Astrocyte (in vitro differentiated cells and primary cell): Measurements from ENCODE around the gene CFAP68. TPM values are rescaled to one million over a fixed set of nuclear protein-coding genes. Genes with fewer than 3 reads are reported as not detected.

Source experiments
- DNase-seq: peaks from one replicate; pipeline ENCODE4 v3.0.0-alpha.2; 2010; ENCODE audit warnings: low read depth
- FAIRE-seq: peaks from 2 replicates; lab custom pipeline; 2011; peaks lifted over from hg19 to GRCh38; lab: Jason Lieb, UNC
- H2AFZ ChIP-seq: 2 replicates; pipeline ENCODE4 v1.6.0; 2012; ENCODE audit warnings: low read depth, low read length, inconsistent platforms
- H3K27ac ChIP-seq: 2 replicates; pipeline ENCODE4 v1.5.1; 2011; ENCODE audit warnings: low read depth, low read length, inconsistent platforms
- H3K27me3 ChIP-seq: 2 replicates; pipeline ENCODE4 v1.6.0; 2011; ENCODE audit warnings: low read length, inconsistent platforms; ENCODE audit not compliant: insufficient read depth
- H3K36me3 ChIP-seq: 2 replicates; pipeline ENCODE4 v1.5.1; 2011; ENCODE audit warnings: low read length, inconsistent platforms; ENCODE audit not compliant: insufficient read depth
- H3K4me1 ChIP-seq: 2 replicates; pipeline ENCODE4 v1.5.1; 2011; ENCODE audit warnings: low read length, inconsistent platforms; ENCODE audit not compliant: insufficient read depth
- H3K4me2 ChIP-seq: 2 replicates; pipeline ENCODE4 v1.6.0; 2012; ENCODE audit warnings: low read length, inconsistent platforms
- H3K4me3 ChIP-seq: 2 replicates; pipeline ENCODE4 v1.5.1; 2011; ENCODE audit warnings: low read depth, mild to moderate bottlenecking, low read length, inconsistent platforms; ENCODE audit not compliant: insufficient read depth
- H3K79me2 ChIP-seq: 2 replicates; pipeline ENCODE4 v1.6.0; 2012; ENCODE audit warnings: mild to moderate bottlenecking, low read length, inconsistent platforms; ENCODE audit not compliant: insufficient read depth
- H3K9ac ChIP-seq: 2 replicates; pipeline ENCODE4 v1.6.0; 2012; ENCODE audit warnings: mild to moderate bottlenecking, low read length, inconsistent platforms
- H3K9me3 ChIP-seq: 2 replicates; pipeline ENCODE4 v1.5.1; 2012; ENCODE audit warnings: low read depth, mild to moderate bottlenecking, low read length, inconsistent platforms; ENCODE audit not compliant: insufficient read depth
- H4K20me1 ChIP-seq: 2 replicates; pipeline ENCODE4 v1.6.0; 2012; ENCODE audit warnings: low read length, inconsistent platforms; ENCODE audit not compliant: insufficient read depth
- H3K27ac Mint-ChIP-seq: one replicate; pipeline ENCODE4 v1.8.0; 2021; ENCODE audit warnings: mild to moderate bottlenecking, mixed read lengths; ENCODE audit not compliant: unreplicated experiment
- H3K27me3 Mint-ChIP-seq: one replicate; pipeline ENCODE4 v1.8.0; 2021; ENCODE audit warnings: low read depth, mixed read lengths; ENCODE audit not compliant: unreplicated experiment
- H3K36me3 Mint-ChIP-seq: one replicate; pipeline ENCODE4 v1.8.0; 2021; ENCODE audit warnings: low read depth, mixed read lengths; ENCODE audit not compliant: unreplicated experiment
- H3K4me1 Mint-ChIP-seq: one replicate; pipeline ENCODE4 v1.8.0; 2021; ENCODE audit warnings: low read depth, mixed read lengths; ENCODE audit not compliant: unreplicated experiment
- H3K4me3 Mint-ChIP-seq: one replicate; pipeline ENCODE4 v1.8.0; 2021; ENCODE audit warnings: mild to moderate bottlenecking, moderate library complexity, mixed read lengths; ENCODE audit not compliant: unreplicated experiment
- H3K9me3 Mint-ChIP-seq: one replicate; pipeline ENCODE4 v1.8.0; 2021; ENCODE audit warnings: mild to moderate bottlenecking, mixed read lengths; ENCODE audit not compliant: unreplicated experiment
- CTCF ChIP-seq: IDR thresholded peaks from 2 replicates; pipeline ENCODE4 v1.5.1; 2011; ENCODE audit warnings: low read depth, mild to moderate bottlenecking, inconsistent platforms, low read length, moderate library complexity; ENCODE audit not compliant: insufficient read depth
- EZH2 ChIP-seq: IDR thresholded peaks from 2 replicates; pipeline ENCODE4 v1.6.1; 2012; ENCODE audit warnings: mild to moderate bottlenecking, low read length, inconsistent platforms; ENCODE audit not compliant: insufficient read depth
- total RNA-seq: library from RNA; stranded (reverse); gene quantifications from 2 replicates; pipeline ENCODE4 v1.2.1, GENCODE V29; 2021

CFAP68 gene
- total RNA-seq, 1 donor from 2014 or later = 18.8 TPM

GRCh38 chr11:111846636-111847035 lies 32.7 kb upstream of the CFAP68 start:
- Histone ChIP-seq H3K9me3 (no peaks in the 10 kb centered on the region), H3K4me1 (peaks cover 17% of the 10 kb centered on the region), H4K20me1 (no peaks in the 10 kb centered on the region), H3K36me3 (peaks cover 4% of the 10 kb centered on the region), H3K27ac (peak overlapping the region; percentile 63), H3K9ac (peak overlapping the region; percentile 45), H3K4me3 (no peak overlapping the region), H3K27me3 (no peaks in the 10 kb centered on the region), H2AFZ (no peak overlapping the region), H3K4me2 (peak overlapping the region; percentile 53), H3K79me2 (no peaks in the 10 kb centered on the region)
- Mint-ChIP-seq H3K4me3 (no peak overlapping the region), H3K9me3 (no peaks in the 10 kb centered on the region), H3K4me1 (peaks cover 28% of the 10 kb centered on the region), H3K36me3 (peaks cover 8% of the 10 kb centered on the region), H3K27ac (peak overlapping the region; percentile 91), H3K27me3 (no peaks in the 10 kb centered on the region)
- DNase-seq = peak; percentile 81
- no peak for TF ChIP-seq EZH2
- TF ChIP-seq CTCF = no peak
- no peak for FAIRE-seq

- H3K36me3 Mint-ChIP-seq = peaks cover 8% of the 10 kb centered on the region
- H3K27ac Mint-ChIP-seq = peak overlapping the region; percentile 4
- no peaks in the 10 kb centered on the region for H4K20me1 ChIP-seq
- no peaks in the 10 kb centered on the region for H3K27me3 ChIP-seq
- H3K27me3 Mint-ChIP-seq = no peaks in the 10 kb centered on the region
- FAIRE-seq (no peak), DNase-seq (no peak)
- H3K4me2 ChIP-seq = no peak overlapping the region
- no peak overlapping the region for H3K4me3 Mint-ChIP-seq
- H3K9ac ChIP-seq = no peak overlapping the region
- peaks cover 28% of the 10 kb centered on the region for H3K4me1 Mint-ChIP-seq
- H2AFZ ChIP-seq = no peak overlapping the region
- H3K9me3 ChIP-seq = no peaks in the 10 kb centered on the region
- H3K79me2 ChIP-seq = no peaks in the 10 kb centered on the region
- H3K9me3 Mint-ChIP-seq = no peaks in the 10 kb centered on the region
- H3K4me1 ChIP-seq = peaks cover 17% of the 10 kb centered on the region
- no peak overlapping the region for H3K4me3 ChIP-seq
- H3K36me3 ChIP-seq = peaks cover 10% of the 10 kb centered on the region
- no peak overlapping the region for H3K27ac ChIP-seq
- TF ChIP-seq EZH2 (no peak), CTCF (no peak)
Observed at GRCh38 chr11:111849631-111850030, 29.7 kb upstream of the CFAP68 start.

GRCh38 chr11:111851067-111851466 lies 28.3 kb upstream of the CFAP68 start:
- Mint-ChIP-seq H3K36me3 (peaks cover 8% of the 10 kb centered on the region), H3K4me3 (no peak overlapping the region), H3K4me1 (peaks cover 19% of the 10 kb centered on the region), H3K27ac (no peak overlapping the region), H3K27me3 (no peaks in the 10 kb centered on the region), H3K9me3 (no peaks in the 10 kb centered on the region)
- Histone ChIP-seq H3K4me1 (peaks cover 13% of the 10 kb centered on the region), H3K27me3 (no peaks in the 10 kb centered on the region), H4K20me1 (no peaks in the 10 kb centered on the region), H3K9ac (no peak overlapping the region), H3K9me3 (no peaks in the 10 kb centered on the region), H3K36me3 (peaks cover 14% of the 10 kb centered on the region), H3K79me2 (no peaks in the 10 kb centered on the region), H3K4me3 (no peak overlapping the region), H3K4me2 (no peak overlapping the region), H3K27ac (no peak overlapping the region), H2AFZ (no peak overlapping the region)
- DNase-seq = no peak
- FAIRE-seq = no peak
- no peak for TF ChIP-seq EZH2
- no peak for TF ChIP-seq CTCF
